ENCODE measurements around the gene CCDC136.
A peak's percentile ranks its signal among the peaks of the same experiment; 100 is the strongest.

CCDC136 gene

DNA sequence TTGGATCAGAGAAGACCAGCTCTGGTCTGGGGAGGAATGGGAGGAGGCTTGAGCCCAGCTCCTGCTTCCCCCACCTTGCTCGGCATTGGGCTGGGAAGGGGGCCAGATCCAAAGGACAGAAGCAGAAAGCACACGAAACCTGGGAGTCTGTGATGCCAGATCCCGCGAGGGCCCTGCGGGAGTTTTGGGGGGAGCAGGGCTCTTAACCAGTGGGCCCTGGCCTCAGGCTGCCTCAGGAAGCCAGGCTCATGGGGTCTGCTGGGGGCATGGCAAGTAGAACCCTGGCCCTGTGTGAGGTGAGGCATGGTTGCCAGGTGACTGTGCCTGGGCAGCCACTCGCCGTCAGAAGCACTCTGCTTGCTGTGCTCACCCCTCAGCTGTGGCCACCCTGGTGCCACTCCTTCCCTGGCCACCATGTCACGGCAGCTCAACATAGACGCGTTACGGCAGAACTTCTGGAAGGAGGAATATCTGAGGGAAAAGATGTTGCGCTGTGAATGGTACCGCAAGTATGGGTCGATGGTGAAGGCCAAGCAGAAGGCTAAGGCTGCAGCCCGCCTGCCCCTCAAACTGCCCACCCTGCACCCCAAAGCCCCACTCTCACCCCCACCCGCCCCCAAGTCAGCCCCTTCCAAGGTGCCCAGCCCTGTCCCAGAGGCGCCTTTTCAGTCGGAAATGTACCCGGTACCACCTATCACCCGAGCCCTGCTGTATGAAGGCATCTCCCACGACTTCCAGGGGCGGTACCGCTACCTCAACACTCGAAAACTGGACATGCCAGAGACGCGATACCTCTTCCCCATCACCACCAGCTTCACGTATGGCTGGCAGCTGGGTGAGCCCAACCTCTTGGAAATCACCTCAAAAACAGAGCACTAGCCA is 74.5 kb downstream of the CCDC136 start:
- no peak for DNase-seq

DNA sequence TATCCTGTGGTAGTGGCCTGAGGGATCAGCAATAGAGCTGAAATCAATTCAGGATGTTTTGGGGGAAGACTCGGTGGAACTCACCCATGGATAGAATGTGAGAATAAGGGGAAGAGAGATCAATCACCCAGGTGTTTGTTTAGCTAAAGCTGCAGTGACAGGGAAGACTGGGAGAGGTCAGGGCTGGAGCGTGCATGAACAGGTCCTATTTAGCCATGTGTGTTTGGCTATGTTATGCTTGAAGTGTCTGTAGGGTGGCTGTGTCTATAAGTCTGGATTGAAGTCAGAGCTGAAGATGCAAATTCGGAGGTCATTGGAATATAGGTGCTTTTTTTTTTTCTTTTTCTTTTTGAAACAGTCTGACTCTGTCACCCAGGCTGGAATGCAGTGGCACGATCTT is 75.5 kb downstream of the CCDC136 start:
- no peak for DNase-seq

DNA sequence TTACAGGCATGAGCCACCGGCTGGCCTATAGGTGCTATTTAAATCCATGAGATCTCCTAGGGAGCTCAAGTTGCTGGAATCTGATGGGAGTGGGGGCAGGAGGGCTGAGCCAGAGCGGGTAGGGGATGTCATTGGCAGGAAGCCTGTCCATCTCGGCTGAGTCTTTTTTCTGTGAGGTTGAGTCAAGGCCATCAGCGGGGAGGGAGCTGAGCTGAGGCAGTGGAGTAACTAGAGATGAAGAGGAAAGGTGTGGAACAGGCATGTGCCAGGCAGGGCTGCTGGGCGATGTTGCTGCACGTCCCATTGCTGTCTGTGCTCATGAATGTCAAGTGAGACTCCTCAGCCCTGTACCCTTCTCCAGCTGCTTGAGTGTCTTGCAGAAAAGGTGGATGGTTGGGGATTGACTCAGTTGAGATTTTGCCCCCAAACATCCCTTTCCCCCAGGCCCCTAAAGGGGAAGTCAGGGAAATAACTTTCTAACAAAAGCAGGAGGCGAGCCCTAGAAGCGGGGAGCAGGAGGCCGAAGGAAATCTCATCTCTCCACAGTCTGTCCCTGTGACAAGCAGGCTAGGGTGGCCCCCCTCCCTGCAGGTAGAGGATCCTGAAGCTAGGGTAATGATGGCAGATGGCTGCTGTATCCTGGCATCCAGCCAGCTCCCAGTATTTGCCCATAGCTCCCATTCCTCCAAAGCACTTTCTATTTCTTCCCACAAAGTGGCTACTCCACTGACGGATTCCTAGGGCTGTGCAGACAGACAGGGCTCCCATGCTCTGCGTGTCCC is 76.3 kb downstream of the CCDC136 start:
- no peak for DNase-seq

DNA sequence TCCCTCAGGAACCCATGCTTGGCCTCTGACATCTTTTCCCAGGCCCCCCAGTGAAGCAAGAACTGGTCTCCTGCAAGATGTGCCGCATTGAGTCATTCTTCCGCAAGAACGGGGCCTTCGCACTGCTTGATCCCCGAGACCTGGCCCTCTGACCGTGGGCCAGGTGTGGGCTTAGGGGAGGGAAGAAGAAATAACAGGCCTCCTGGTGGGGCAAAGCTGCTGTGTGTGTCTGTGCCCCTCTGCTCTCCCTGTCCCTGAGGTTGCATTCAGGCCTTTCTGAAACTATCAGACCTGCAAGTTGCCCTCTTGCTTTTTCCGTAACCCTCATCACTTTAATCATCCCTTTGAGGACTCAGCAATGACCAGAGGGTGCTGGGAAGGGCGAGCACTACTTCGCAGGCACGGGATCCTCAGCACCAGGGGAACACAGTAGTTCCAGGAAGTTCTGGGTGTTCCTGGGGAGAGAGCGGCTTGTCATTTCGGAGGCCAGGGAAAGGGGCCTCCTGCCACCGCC is 76.9 kb downstream of the CCDC136 start:
- no peak for DNase-seq

DNA sequence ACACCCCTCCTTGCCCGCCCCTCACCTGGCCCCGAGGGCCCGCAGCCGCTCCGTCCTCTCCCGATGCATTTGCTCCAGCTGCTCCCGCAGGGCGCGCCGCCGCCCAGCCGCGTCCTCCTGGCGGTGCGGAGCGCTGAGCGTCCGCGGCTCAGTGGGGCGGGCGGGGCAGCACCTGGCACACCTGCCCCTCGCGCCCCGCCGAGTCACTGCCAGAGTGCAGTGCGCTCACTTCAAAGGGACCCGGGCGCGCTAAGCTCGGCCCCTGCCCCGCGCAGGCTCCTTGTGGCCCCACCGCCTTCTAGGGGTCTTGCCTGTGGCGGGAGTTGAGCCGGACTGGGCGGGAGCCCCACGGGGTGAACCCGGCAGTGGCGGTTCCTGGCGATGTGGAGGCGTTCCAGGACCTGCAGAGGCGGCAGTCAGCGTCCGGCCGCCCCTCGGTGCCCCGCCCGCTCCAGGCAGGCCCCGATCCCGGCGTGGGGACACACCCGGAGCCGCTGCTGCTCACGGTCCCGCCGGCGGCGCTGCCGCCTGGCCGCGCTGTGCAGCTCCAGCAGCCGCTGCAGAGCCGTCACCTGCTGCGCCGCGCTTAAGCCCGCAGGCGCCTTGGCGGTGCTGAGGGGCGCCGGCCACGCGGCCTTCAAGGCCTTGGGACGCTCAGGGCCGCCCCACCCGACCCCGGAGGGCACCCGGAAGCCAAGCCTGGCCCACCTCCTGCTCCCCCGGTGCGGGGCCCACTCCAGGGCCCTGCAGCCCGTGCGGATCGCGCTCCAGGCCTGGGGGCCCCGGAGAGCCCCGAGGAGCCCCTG is 77.6 kb downstream of the CCDC136 start:
- DNase-seq = peak; percentile 35

DNA sequence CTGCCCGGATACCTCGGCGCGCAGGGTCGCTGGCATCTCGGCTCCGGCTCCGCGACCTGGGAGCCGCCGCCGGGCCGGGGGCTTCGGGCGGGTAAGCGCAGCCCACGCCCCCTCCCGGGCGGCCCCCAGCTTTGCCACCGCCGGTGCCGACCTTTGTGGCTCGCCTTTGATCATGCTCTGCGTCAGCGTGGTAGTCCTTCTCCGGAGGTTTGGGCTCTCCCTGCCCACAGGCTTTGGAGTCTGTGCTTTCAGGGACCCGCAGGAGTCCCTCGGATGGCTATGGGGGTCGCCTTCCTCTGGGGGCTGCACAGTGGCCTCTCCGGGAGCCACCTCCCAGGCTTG is 78.1 kb downstream of the CCDC136 start:
- no peak for DNase-seq

DNA sequence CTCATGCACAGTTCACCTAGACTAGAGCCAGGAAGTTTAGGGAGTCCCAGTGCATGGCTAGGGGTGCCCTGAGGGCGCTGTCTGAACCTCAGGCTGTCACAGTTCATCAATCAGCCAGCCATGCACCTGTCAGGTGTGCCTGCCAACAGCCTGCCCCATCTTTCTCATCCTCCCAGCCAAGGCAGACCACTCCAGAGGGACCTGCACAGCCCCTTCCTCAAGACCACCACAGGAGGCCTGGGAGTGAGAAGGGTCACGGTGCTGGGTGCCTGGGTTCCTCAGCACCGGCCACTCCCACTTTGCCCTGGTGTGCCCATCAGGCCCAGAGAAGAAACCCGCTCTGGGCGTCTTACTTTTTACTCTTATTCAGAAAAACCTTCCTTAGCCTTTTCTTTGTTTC is 79.3 kb downstream of the CCDC136 start:
- DNase-seq = no peak
